ACC112 (cell line): ENCODE results near the gene CYFIP1.

ENCODE experiments used
- H2AFZ ChIP-seq: fragments of 200-600 bp; sonication (generic); one replicate; pipeline ENCODE4 v1.6.0; 2017; ENCODE audit warnings: antibody characterized with exemption, low read length; ENCODE audit not compliant: unreplicated experiment
- H3K27ac ChIP-seq: fragments of 200-600 bp; sonication (generic); 2 replicates; pipeline ENCODE4 v1.5.1; 2014; ENCODE audit warnings: low read depth, mild to moderate bottlenecking, antibody characterized with exemption, low read length, moderate library complexity
- H3K27me3 ChIP-seq: fragments of 200-600 bp; sonication (generic); 2 replicates; pipeline ENCODE4 v1.6.1; 2014; ENCODE audit warnings: mild to moderate bottlenecking, antibody characterized with exemption, low read length, moderate library complexity, mixed read lengths; ENCODE audit not compliant: insufficient read depth
- H3K36me3 ChIP-seq: fragments of 200-600 bp; sonication (generic); 2 replicates; pipeline ENCODE4 v1.6.1; 2016; ENCODE audit warnings: mild to moderate bottlenecking, antibody characterized with exemption, low read length, moderate library complexity, mixed read lengths; ENCODE audit not compliant: insufficient read depth
- H3K4me1 ChIP-seq: fragments of 200-600 bp; sonication (generic); one replicate; pipeline ENCODE4 v1.6.1; 2016; ENCODE audit warnings: low read length, mixed read lengths; ENCODE audit not compliant: insufficient read depth, unreplicated experiment, control insufficient read depth
- H3K4me3 ChIP-seq: fragments of 200-600 bp; sonication (generic); 2 replicates; pipeline ENCODE4 v1.5.1; 2014; ENCODE audit warnings: mild to moderate bottlenecking, low read depth, low read length
- H3K79me2 ChIP-seq: fragments of 200-600 bp; sonication (generic); one replicate; pipeline ENCODE4 v1.6.0; 2016; ENCODE audit warnings: low read length; ENCODE audit not compliant: control insufficient read depth, unreplicated experiment, insufficient read depth

CYFIP1 gene

GRCh38 chr15:22918056-22918455 lies 62.1 kb downstream of the CYFIP1 start:
- Histone ChIP-seq H3K79me2 (no peaks in the 10 kb centered on the region), H3K27me3 (no peaks in the 10 kb centered on the region), H3K27ac (no peak overlapping the region), H3K4me3 (no peak overlapping the region), H3K4me1 (peaks cover 9% of the 10 kb centered on the region), H3K36me3 (peaks cover 10% of the 10 kb centered on the region; the same call in 1 of the 2 replicates), H2AFZ (no peak overlapping the region)

DNA sequence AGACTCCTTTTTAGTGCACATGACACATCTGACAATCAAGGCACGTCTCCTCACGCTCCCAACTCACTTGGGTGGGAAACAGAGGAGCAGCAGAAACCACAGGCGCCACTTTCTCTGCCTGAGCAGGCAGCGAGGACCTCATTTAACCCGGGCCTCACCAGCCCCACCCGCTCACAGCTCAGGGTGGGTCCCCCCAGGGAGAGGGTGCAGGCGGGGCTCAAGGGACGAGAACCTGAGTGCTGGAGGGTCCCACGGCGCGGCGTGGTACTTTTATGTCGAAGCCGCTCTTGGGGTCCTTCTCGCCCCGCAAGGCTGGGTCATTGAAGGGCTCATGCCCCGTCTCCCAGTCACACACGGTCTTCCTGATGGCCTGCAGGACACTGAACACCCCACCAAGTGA lies 62.6 kb downstream of the CYFIP1 start:
- H3K27me3 ChIP-seq, result no peaks in the 10 kb centered on the region
- H3K4me3 ChIP-seq, result no peak overlapping the region
- no peak overlapping the region for H3K27ac ChIP-seq
- H2AFZ ChIP-seq, result no peak overlapping the region
- H3K36me3 ChIP-seq, result peaks cover 10% of the 10 kb centered on the region; the same call in 1 of the 2 replicates
- no peaks in the 10 kb centered on the region for H3K79me2 ChIP-seq
- H3K4me1 ChIP-seq, result peaks cover 9% of the 10 kb centered on the region

DNA sequence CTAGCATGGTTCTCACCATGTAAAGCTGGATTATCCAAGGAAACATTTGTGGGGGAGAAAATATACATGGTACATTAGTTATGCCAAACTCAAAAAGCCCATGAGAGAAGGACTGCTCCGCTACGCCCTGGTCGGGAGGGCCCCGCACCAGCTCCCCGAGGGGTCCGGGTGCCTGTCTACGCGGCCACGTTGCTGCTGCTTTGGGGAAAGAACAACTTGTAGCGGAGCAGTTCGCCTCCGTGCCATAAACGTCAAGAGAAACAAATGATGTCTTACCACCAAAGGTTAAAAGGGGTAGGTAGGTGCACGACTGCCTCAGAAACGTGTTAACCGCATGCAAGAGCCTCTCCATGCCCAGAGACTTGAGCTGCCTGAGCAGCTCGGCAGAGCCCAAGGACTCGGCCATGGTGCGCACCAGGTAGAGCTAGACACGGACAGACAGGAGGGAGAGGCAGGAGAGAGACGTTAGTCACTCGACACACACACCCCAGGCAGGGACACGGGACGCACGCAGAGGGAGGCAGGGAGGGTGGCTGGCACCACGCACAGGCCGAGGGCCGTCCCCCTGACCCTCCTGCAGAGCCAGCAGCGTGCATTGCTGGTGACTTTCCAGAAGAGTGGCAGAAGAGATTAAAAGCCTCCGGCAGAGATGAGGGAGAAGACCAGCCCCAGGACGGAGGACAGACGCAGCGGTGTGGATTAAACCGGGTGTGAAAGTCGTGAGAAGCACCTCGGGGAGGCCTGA lies 63.4 kb downstream of the CYFIP1 start:
- Histone ChIP-seq H3K4me3 (no peak overlapping the region), H2AFZ (no peak overlapping the region), H3K36me3 (peaks cover 10% of the 10 kb centered on the region; the same call in 1 of the 2 replicates)

DNA sequence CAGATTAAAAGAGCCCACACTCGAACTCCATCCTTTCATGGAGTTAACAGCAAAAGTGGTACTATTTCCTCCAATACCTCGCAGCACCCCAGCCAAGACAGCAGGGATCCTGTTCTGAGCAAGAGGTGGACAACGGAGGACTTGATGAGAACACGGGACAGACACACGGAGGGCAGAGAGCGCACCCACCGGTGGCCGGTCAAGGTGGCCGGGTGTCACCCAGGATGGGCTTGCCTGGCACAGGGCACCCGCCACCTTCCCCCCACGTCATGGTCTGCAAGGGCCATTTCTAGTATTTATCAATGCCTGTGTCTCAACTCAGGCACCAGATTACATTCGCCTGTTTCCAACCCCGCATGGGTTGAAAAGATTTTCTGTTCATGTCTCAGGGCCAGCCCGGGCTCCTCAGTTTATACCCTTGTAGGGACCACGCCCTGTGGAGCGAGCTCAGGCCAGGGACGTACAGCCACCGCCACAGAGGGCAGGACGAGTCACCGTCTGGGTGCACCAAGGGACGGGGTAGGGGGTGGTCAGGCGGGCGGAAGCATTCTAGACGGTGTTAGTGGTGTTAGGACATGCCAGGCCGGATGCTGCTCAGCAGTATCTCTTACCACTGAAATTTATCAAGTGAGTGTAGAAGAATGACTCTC lies 64.2 kb downstream of the CYFIP1 start:
- H3K4me3 ChIP-seq, result no peak overlapping the region
- peaks cover 10% of the 10 kb centered on the region; the same call in 1 of the 2 replicates for H3K36me3 ChIP-seq
- peaks cover 9% of the 10 kb centered on the region for H3K4me1 ChIP-seq
- no peaks in the 10 kb centered on the region for H3K79me2 ChIP-seq
- no peak overlapping the region for H2AFZ ChIP-seq
- H3K27ac ChIP-seq, result no peak overlapping the region
- no peaks in the 10 kb centered on the region for H3K27me3 ChIP-seq

More for the DNA sequence above, 63.4 kb downstream of the CYFIP1 start:
- H3K79me2 ChIP-seq, result no peaks in the 10 kb centered on the region
- H3K27ac ChIP-seq, result no peak overlapping the region
- H3K27me3 ChIP-seq, result no peaks in the 10 kb centered on the region
- peaks cover 9% of the 10 kb centered on the region for H3K4me1 ChIP-seq

- no peak overlapping the region for H3K4me3 ChIP-seq
- H3K4me1 ChIP-seq, result peaks cover 9% of the 10 kb centered on the region
- peaks cover 16% of the 10 kb centered on the region for H3K36me3 ChIP-seq
- H3K27me3 ChIP-seq, result no peaks in the 10 kb centered on the region
- no peaks in the 10 kb centered on the region for H3K79me2 ChIP-seq
- H2AFZ ChIP-seq, result no peak overlapping the region
- no peak overlapping the region for H3K27ac ChIP-seq
Measured at GRCh38 chr15:22913646-22914380, 66.4 kb downstream of the CYFIP1 start.

DNA sequence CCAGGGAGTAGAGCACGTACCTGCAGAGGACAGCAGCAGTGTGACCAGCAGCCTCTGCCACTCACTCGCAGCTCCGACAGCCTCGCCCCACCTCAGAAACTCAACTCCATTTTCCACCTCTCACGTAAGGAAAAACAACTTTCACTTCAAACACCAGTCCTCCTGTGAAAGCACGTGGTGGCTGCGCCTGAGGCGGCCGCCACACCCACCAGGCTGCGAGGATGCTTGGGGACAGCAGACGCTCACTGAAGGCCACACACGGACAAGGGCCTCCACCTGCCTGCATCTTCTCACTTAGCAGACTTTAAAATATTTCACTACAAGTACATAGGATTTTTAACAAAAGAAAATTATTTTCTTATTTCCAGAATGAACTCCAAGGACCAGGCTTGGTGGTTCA lies 67.9 kb downstream of the CYFIP1 start:
- no peaks in the 10 kb centered on the region for H3K4me1 ChIP-seq
- H3K4me3 ChIP-seq, result no peak overlapping the region
- H2AFZ ChIP-seq, result no peak overlapping the region
- H3K27ac ChIP-seq, result no peak overlapping the region
- no peaks in the 10 kb centered on the region for H3K79me2 ChIP-seq
- H3K36me3 ChIP-seq, result peaks cover 9% of the 10 kb centered on the region
- no peaks in the 10 kb centered on the region for H3K27me3 ChIP-seq

DNA sequence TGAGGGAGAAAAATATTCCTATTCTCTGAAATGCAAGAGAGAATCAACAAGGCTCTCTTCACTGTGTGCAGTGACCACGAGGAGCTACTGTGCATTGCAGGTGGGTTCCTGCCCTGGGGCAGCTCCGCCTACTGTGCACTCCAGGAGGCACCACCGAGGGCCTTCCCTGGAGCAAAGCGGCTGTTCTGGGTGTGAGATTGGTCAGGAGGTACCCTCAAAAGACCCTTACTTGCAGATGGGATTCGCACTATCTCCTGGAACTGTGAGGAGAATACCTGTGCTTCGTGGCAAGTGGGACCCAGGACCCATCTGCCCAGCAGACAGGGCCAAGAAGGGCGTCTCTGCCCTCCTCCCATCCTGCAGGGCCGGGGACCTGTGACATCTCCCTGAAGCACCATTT lies 68.9 kb downstream of the CYFIP1 start:
- Histone ChIP-seq H3K27ac (no peak overlapping the region), H3K4me1 (no peaks in the 10 kb centered on the region), H2AFZ (no peak overlapping the region), H3K36me3 (peaks cover 9% of the 10 kb centered on the region), H3K79me2 (no peaks in the 10 kb centered on the region), H3K4me3 (no peak overlapping the region), H3K27me3 (no peaks in the 10 kb centered on the region)

- H3K36me3 ChIP-seq, result peaks cover 9% of the 10 kb centered on the region
Measured at GRCh38 chr15:22908830-22909229, 71.3 kb downstream of the CYFIP1 start.

DNA sequence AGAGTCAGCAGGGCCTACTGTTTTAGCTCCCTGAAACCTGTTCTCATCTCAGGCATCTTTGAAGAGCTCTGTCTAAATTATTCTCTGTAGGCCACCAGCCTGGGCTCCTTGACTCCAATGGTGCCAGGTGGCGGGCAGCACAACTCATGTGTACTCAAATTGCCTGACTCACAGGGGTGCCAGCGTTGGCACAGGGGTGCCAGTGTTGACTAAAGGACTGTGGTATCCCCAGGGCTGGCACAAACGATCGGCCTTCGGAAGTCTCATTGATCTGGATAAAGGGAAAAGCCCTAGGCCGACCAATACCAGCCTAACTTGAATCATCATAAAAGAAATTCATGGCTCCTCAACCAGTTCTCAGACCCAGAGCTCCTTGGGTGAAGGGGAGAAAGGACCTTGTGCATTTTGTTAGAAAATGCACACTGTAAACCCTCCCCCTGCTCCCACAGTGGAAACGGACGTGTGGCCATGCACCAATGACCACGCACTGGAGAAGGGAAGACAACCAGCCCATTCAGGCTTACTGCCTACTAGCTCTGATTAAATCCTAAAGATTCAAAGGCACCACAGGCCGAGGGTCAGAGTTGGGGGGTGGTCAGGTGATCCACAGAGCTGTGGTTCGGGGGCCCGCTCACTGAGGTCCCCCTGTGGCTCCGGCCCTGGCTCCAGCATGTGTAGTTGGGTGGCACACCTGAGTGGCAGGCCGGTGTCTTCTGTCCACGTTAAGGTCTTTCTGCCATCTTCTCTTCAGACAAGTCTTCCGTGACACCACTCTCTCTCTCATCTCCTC lies 72.8 kb downstream of the CYFIP1 start:
- H3K79me2 ChIP-seq, result no peaks in the 10 kb centered on the region
- peaks cover 15% of the 10 kb centered on the region for H3K36me3 ChIP-seq
- H3K4me1 ChIP-seq, result no peaks in the 10 kb centered on the region
- no peak overlapping the region for H3K4me3 ChIP-seq
- H3K27me3 ChIP-seq, result no peaks in the 10 kb centered on the region
- no peak overlapping the region for H2AFZ ChIP-seq
- H3K27ac ChIP-seq, result no peak overlapping the region

More at GRCh38 chr15:22908830-22909229, 71.3 kb downstream of the CYFIP1 start:
- H3K4me3 ChIP-seq, result no peak overlapping the region
- H3K79me2 ChIP-seq, result no peaks in the 10 kb centered on the region
- no peak overlapping the region for H2AFZ ChIP-seq
- no peaks in the 10 kb centered on the region for H3K4me1 ChIP-seq
- no peaks in the 10 kb centered on the region for H3K27me3 ChIP-seq
- H3K27ac ChIP-seq, result no peak overlapping the region

DNA sequence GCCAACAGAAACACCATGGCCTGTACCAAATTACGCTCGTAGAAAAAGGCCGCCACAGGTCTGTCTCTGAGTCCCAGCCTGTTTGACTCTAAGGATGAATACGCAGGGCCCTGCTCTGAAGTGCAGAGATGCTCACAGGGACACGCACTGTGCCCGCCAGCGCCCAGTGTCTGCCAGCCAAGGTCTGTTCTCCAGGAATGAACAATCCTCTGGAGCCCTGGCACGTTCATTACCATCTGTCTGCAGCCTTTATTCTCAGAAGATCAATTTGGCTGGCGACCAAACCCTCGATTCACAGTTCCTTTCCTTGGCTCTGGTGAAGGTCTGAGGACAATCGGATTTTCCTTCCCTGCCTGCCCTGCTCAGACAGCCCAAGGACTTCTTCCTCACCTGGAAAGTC lies 75.4 kb downstream of the CYFIP1 start:
- H3K4me1 ChIP-seq, result no peaks in the 10 kb centered on the region
- no peaks in the 10 kb centered on the region for H3K27me3 ChIP-seq
- H2AFZ ChIP-seq, result no peak overlapping the region
- no peak overlapping the region for H3K27ac ChIP-seq
- H3K4me3 ChIP-seq, result no peak overlapping the region
- H3K36me3 ChIP-seq, result peaks cover 15% of the 10 kb centered on the region
- H3K79me2 ChIP-seq, result no peaks in the 10 kb centered on the region
